ENCODE results near the gene SCRT2.

Gene SCRT2

DNA sequence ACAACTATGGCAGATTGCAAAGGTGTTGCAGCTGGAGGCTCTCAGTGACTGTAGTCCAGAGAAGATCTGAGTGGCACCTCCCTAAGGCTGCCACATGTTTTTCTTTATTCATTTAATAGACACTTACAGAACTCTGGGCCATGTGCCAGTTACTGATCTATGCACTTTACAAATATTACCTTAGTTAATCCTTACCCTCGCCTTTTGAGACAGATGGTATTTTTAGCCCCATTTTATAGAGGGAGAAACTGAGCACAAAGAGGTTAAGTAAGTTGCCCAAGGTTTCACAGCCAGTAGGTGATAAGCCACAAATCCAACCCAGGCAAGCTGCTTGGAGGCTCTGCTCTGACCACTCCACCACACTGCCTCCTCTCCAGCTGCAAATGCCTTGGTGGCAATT is 6.5 kb upstream of the SCRT2 start:
- no peak for DNase-seq
- in situ Hi-C loops (cut with HindIII; ENCODE audit: low pct_ligation_motif_present, low sequenced_read_pairs), result no loop called here
- Histone ChIP-seq H3K4me3 (ENCODE audit: low read depth, low read length) (no peak overlapping the region), H3K36me3 (replicated peaks) (no peaks in the 10 kb centered on the region), H3K27ac (no peak overlapping the region), H3K27me3 (replicated peaks) (peaks cover 3% of the 10 kb centered on the region)
- TF ChIP-seq, protein P1, sequence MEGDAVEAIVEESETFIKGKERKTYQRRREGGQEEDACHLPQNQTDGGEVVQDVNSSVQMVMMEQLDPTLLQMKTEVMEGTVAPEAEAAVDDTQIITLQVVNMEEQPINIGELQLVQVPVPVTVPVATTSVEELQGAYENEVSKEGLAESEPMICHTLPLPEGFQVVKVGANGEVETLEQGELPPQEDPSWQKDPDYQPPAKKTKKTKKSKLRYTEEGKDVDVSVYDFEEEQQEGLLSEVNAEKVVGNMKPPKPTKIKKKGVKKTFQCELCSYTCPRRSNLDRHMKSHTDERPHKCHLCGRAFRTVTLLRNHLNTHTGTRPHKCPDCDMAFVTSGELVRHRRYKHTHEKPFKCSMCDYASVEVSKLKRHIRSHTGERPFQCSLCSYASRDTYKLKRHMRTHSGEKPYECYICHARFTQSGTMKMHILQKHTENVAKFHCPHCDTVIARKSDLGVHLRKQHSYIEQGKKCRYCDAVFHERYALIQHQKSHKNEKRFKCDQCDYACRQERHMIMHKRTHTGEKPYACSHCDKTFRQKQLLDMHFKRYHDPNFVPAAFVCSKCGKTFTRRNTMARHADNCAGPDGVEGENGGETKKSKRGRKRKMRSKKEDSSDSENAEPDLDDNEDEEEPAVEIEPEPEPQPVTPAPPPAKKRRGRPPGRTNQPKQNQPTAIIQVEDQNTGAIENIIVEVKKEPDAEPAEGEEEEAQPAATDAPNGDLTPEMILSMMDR (IDR thresholded peaks at IDR 0.05; ENCODE audit: low read depth, low read length, missing control alignments), result no peak

DNA sequence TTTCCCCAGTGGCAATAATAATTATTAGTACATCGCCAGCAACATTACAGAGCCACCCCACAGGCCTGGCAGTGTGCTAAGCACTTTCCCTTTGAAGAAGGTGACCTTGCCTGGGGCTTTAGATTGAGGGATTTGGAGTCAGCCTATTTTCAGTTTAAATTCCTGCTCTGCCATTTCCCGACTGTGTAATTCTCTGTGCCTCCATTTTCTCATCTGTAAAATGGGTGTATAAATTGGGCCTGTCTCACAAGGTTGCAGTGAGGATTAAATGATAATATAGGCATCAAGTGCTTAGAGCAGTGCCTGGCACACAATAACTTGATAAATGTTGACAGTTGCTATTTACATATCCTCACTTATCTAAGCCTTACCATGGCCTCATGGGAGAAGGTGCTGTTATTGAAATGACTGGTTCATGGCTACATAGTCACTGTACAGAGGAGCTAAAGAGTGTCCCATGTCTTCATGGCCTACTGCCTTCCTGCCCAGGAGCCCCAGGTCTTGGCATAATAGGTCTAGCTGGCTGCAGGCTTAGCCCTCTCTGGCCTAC is 5.1 kb upstream of the SCRT2 start:
- H3K27me3 ChIP-seq (replicated peaks), result peaks cover 13% of the 10 kb centered on the region
- H3K4me3 ChIP-seq (ENCODE audit: low read depth, low read length), result no peak overlapping the region
- no peak overlapping the region for H3K27ac ChIP-seq
- in situ Hi-C loops (cut with HindIII; ENCODE audit: low pct_ligation_motif_present, low sequenced_read_pairs), result no loop called here
- no peaks in the 10 kb centered on the region for H3K36me3 ChIP-seq (replicated peaks)
- DNase-seq, result no peak
- TF ChIP-seq, protein P1 (IDR thresholded peaks at IDR 0.05; ENCODE audit: low read depth, low read length, missing control alignments), result no peak

DNA sequence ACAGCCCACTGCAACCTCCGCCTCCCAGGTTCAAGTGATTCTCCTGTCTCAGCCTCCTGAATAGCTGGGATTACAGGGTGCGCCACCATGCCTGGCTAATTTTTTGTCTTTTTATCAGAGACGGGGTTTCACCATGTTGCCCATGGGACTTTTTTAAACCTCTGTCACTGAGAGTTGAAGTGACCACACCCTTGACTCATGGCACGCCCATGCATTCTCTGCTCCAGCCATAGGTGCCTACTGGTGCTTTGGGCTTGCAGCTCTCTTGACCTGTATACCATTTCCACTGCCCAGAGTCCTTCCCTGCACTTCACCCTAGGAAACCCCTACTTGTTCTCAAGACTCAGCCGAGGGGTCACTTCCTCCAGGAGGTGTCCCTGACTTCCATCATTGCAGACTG is 2.4 kb upstream of the SCRT2 start:
- DNase-seq, result no peak
- in situ Hi-C loops (cut with HindIII; ENCODE audit: low pct_ligation_motif_present, low sequenced_read_pairs), result no loop called here
- TF ChIP-seq, protein P1 (IDR thresholded peaks at IDR 0.05; ENCODE audit: low read depth, low read length, missing control alignments), result no peak
- H3K4me3 ChIP-seq (ENCODE audit: low read depth, low read length), result no peak overlapping the region
- no peak overlapping the region for H3K27ac ChIP-seq
- no peaks in the 10 kb centered on the region for H3K36me3 ChIP-seq (replicated peaks)
- H3K27me3 ChIP-seq (replicated peaks), result peaks cover 33% of the 10 kb centered on the region

DNA sequence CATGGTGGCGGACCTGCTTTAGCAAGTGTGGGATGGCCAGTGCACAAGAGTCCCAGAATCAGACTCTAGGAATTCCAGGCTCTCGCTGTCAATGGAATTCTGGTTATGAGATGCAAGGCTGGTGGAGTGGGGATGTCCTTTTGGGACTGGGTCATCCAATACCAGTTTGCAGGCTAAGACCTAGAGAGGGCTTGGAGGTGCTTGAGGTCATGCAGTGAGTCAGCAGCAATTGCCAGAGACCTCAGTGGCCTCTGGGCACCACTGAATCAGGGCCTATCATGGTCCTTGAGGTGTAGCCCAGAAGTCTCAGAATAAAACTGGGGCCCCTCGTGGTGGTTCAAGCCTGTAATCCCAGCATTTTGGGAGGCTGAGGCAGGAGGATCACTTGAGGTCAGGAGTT is 1.4 kb upstream of the SCRT2 start:
- in situ Hi-C loops (cut with HindIII; ENCODE audit: low pct_ligation_motif_present, low sequenced_read_pairs), result no loop called here
- Histone ChIP-seq H3K27ac (no peak overlapping the region), H3K27me3 (replicated peaks) (peaks cover 38% of the 10 kb centered on the region), H3K36me3 (replicated peaks) (no peaks in the 10 kb centered on the region), H3K4me3 (ENCODE audit: low read depth, low read length) (no peak overlapping the region)
- DNase-seq, result no peak
- TF ChIP-seq, protein P1 (IDR thresholded peaks at IDR 0.05; ENCODE audit: low read depth, low read length, missing control alignments), result no peak

DNA sequence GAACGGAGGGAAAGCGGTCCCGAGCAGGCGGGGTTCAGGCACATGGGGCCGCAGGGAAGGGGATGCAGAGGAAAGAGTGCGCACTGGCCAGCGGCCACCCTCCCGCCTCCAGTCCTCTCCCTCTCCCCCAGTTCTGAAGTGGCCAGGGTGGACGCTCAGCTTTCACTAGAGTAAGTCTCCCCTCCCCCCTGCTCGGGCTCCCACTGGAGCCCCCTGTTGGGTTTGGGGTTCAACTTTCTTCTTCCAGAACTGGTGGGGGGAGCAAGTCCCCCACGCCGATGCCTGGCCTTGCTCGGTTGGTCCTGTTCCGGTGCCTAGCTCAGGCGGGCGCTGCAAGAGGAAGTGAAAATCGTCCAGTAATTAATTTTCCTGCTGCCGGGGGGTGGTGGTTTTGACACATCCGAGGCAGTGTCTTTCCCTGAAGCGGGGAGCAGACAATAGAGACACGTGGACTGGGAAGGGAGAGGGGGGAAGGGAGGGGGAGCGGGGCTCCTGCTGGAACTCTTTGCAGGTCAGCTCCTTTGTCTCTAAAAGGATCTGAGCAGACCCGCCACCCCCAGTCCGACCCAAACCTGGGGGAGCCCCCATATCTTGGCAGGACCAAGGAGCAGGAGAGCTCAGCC is 824 bp upstream of the SCRT2 start:
- H3K36me3 ChIP-seq (replicated peaks), result no peaks in the 10 kb centered on the region
- H3K27ac ChIP-seq, result no peak overlapping the region
- TF ChIP-seq, protein P1 (IDR thresholded peaks at IDR 0.05; ENCODE audit: low read depth, low read length, missing control alignments), result no peak
- DNase-seq, result no peak
- in situ Hi-C loops (cut with HindIII; ENCODE audit: low pct_ligation_motif_present, low sequenced_read_pairs), result no loop called here
- no peak overlapping the region for H3K4me3 ChIP-seq (ENCODE audit: low read depth, low read length)
- H3K27me3 ChIP-seq (replicated peaks), result peaks cover 43% of the 10 kb centered on the region

DNA sequence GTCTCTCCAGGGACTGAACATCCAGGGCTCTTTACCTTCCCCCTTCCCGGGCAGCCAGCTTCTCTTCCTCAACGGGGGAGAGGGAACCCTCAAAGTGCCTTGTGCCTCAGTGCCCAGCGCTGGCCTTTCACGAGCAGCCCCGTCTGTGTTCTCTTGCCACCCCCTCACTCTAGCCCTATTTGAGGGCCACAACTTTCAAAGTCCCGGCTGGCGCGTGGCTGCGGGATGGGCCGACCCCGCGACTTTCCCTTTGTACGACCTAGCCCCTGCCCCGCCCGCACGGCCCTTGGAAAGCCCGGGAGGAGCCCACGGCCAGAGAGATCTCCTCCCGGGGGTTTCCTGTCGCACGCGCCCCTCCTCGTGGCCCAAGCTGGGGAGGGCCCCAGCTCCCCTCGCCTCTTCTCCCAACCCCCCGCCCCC is 559 bp downstream of the SCRT2 start:
- Histone ChIP-seq H3K36me3 (replicated peaks) (no peaks in the 10 kb centered on the region), H3K27me3 (replicated peaks) (peaks cover 45% of the 10 kb centered on the region), H3K4me3 (ENCODE audit: low read depth, low read length) (no peak overlapping the region), H3K27ac (no peak overlapping the region)
- DNase-seq, result no peak
- TF ChIP-seq, protein P1 (IDR thresholded peaks at IDR 0.05; ENCODE audit: low read depth, low read length, missing control alignments), result no peak
- in situ Hi-C loops (cut with HindIII; ENCODE audit: low pct_ligation_motif_present, low sequenced_read_pairs), result no loop called here

Data from brain microvascular endothelial cell (primary cell).